Effector memory CD8-positive, alpha-beta T cell (primary cell): ENCODE results near the gene TRPM8.

Experiments used
- ATAC-seq: fragments of 150-1000 bp; cut with Tn5 transposase; replicated peaks from 2 replicates; pipeline ENCODE4 v1.10.0; 2021; ENCODE audit warnings: mild to moderate bottlenecking, moderate library complexity
- DNase-seq, 3 experiments: peaks; one replicate each; pipeline ENCODE4 v3.0.0; 2021
- H3K27ac Mint-ChIP-seq, 2 donors: one replicate each; pipeline ENCODE4 v1.8.0; 2022; ENCODE audit warnings: mild to moderate bottlenecking in 2 of 2, mixed read lengths in 2 of 2, moderate library complexity in 2 of 2
- H3K27me3 Mint-ChIP-seq, 2 donors: one replicate each; pipeline ENCODE4 v1.8.0; 2022; ENCODE audit warnings: mixed read lengths in 2 of 2
- H3K36me3 Mint-ChIP-seq: one replicate; pipeline ENCODE4 v1.8.0; 2022; ENCODE audit warnings: mild to moderate bottlenecking, moderate library complexity, mixed read lengths; ENCODE audit not compliant: insufficient read depth
- H3K4me1 Mint-ChIP-seq, 2 donors: one replicate each; pipeline ENCODE4 v1.8.0; 2022; ENCODE audit warnings: low read depth in 2 of 2, mixed read lengths in 2 of 2
- H3K4me3 Mint-ChIP-seq, 2 donors: one replicate each; pipeline ENCODE4 v1.8.0; 2022; ENCODE audit warnings: mild to moderate bottlenecking in 2 of 2, mixed read lengths in 2 of 2, moderate library complexity in 2 of 2
- H3K9me3 Mint-ChIP-seq, 2 donors: one replicate each; pipeline ENCODE4 v1.8.0; 2022; ENCODE audit warnings: mixed read lengths in 2 of 2

The TRPM8 gene

DNA sequence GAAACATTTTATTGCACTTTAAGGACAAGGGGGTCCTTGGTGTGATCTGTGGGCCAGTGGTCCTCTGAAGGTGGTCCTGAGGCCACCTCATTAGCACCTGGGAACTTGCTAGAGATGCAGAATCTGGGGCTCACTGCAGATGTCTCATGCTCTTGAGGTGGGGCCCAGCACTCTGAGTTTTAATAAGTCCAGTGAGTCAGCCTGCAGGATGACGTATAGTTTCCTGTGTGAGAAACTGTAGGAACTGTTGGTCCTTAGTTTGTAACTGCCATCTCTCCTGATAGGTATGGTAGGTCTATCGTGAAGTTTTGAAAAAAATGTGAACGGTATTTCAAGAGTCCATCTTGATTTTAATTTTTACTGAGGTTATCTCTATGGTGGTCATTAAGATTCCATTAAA is 2.8 kb downstream of the TRPM8 start:
- H3K36me3 Mint-ChIP-seq, result no peaks in the 10 kb centered on the region
- DNase-seq (no peak), ATAC-seq (peak; percentile 62)
- H3K4me1 Mint-ChIP-seq, result peaks cover 5 to 10% of the 10 kb centered on the region in 2 donors
- no peak overlapping the region for H3K27ac Mint-ChIP-seq
- H3K4me3 Mint-ChIP-seq, result no peak overlapping the region
- no peaks in the 10 kb centered on the region for H3K9me3 Mint-ChIP-seq
- peaks cover 38 to 41% of the 10 kb centered on the region in 2 donors for H3K27me3 Mint-ChIP-seq

GRCh38 chr2:233922471-233922870 is 5.3 kb downstream of the TRPM8 start:
- H3K27ac Mint-ChIP-seq, result no peak overlapping the region
- H3K9me3 Mint-ChIP-seq, result no peaks in the 10 kb centered on the region
- DNase-seq, result no peak
- peaks cover 44 to 48% of the 10 kb centered on the region in 2 donors for H3K27me3 Mint-ChIP-seq
- ATAC-seq, result no peak
- H3K4me1 Mint-ChIP-seq, result peaks cover 5 to 10% of the 10 kb centered on the region in 2 donors
- no peaks in the 10 kb centered on the region for H3K36me3 Mint-ChIP-seq
- H3K4me3 Mint-ChIP-seq, result no peak overlapping the region

DNA sequence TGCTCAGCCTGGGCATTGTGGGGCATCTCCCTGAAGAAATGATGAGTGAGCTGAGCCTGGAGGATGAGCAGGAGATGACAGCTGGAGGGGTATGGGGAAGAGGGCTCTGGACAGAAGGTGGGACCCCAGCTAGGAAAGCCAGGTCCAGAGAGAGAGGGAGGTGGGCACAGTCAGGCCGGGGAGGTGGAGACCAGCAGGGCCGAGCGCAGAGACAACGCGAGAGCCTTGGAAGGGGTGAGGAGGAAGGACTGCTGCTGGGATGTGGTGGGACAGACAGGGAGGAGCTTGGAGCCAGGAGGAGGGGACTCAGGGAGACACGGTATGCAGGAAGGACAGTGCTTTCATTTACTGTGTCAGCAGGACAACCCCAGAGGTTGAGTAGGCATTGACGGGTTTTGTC is 8.2 kb downstream of the TRPM8 start:
- Mint-ChIP-seq H3K4me3 (no peak overlapping the region), H3K36me3 (no peaks in the 10 kb centered on the region), H3K9me3 (no peaks in the 10 kb centered on the region), H3K4me1 (peaks cover 12 to 14% of the 10 kb centered on the region in 2 donors), H3K27ac (no peak overlapping the region), H3K27me3 (peaks cover 48 to 67% of the 10 kb centered on the region in 2 donors)
- DNase-seq (no peak), ATAC-seq (no peak)

DNA sequence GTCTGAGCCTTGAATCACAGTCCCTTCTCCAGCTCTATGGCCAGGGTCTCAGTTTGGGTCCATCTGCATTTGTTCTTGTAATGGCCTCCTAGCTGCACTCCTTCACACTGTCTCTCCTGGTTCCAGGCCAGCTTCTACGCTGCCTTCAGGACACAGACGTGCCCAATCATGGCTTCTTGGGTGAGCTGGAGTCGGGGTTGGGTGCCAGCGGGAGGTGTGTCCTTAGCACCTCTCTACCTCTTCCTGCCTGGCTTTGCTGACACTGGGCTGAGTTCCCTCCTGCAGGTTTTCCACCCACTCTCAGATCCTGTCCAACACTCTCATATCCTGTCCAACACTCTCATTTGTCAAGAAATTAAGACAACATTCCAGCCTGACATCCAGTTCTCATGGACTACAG is 9.6 kb downstream of the TRPM8 start:
- Mint-ChIP-seq H3K27ac (no peak overlapping the region), H3K27me3 (peaks cover 62 to 80% of the 10 kb centered on the region in 2 donors), H3K9me3 (no peaks in the 10 kb centered on the region), H3K36me3 (no peaks in the 10 kb centered on the region), H3K4me1 (peaks cover 10 to 14% of the 10 kb centered on the region in 2 donors), H3K4me3 (no peak overlapping the region)
- DNase-seq (no peak), ATAC-seq (no peak)

DNA sequence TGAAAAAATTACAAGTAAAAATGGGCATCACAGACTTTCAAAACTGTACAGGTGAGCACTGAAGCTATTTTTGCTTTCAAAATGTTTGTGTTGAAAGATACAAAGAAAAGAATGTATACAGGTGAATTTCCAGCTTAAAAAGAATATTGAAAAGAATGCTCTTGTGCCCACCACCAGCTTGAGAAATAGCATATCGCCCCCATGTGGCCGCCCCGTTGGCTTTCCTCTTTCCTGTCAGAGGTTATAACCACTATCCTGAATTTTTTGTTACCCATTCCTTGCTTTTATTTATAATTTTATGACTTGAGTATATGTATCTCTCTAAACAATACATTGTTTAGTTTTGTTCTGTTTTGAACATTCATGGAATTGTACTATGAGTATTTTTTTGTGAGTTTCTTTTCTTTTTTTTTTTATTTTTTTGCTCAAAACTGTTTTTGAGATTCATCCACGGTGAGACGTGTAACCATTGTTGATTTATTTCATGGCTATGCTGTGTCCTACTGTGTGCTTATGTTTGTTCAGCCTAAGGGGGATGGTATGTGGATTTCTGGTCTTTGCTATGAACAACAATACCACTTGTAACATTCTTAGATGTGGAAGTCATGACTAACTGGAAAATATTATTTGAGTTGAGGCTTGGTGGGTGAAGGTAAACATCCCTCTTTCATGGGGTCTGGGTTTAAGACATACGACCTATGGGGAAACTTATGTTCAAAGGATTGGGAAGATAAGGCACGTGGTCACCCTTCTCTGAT is 11.6 kb downstream of the TRPM8 start:
- no peak for DNase-seq
- Mint-ChIP-seq H3K36me3 (no peaks in the 10 kb centered on the region), H3K27ac (peak overlapping the region in 1 of 2 donors; percentile 62), H3K9me3 (no peaks in the 10 kb centered on the region), H3K4me3 (no peak overlapping the region), H3K4me1 (peaks cover 10 to 14% of the 10 kb centered on the region in 2 donors), H3K27me3 (peaks cover 72 to 93% of the 10 kb centered on the region in 2 donors)
- no peak for ATAC-seq

GRCh38 chr2:233929352-233930022 is 12.3 kb downstream of the TRPM8 start:
- no peak for ATAC-seq
- Mint-ChIP-seq H3K36me3 (no peaks in the 10 kb centered on the region), H3K4me1 (peaks cover 10 to 14% of the 10 kb centered on the region in 2 donors), H3K27me3 (peaks cover 66 to 93% of the 10 kb centered on the region in 2 donors), H3K27ac (peak overlapping the region in 1 of 2 donors; percentile 62), H3K4me3 (no peak overlapping the region), H3K9me3 (no peaks in the 10 kb centered on the region)
- DNase-seq, result no peak

DNA sequence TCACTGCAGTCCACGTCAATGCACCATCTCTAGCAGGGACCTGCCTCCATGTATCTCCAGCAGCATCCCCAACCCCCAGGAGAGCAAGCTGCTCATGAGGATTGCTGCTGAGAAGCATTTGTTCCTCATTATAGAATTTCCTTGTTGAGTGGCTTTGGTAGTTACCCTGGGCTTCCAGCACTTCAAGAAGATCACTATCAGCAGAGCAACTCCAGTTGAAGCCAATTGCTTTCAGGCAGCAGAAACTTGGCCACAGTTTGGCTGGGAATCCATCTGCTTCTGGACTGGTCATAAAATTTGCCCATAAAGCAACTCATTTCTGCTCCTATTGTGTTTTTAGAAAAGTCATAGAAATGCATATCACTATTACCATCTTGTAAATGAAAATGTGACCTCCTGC is 17.4 kb downstream of the TRPM8 start:
- peaks cover 56 to 97% of the 10 kb centered on the region in 2 donors for H3K27me3 Mint-ChIP-seq
- ATAC-seq (no peak), DNase-seq (no peak)
- H3K9me3 Mint-ChIP-seq, result no peaks in the 10 kb centered on the region
- H3K4me1 Mint-ChIP-seq, result peaks cover 10 to 11% of the 10 kb centered on the region in 2 donors
- H3K4me3 Mint-ChIP-seq, result no peak overlapping the region
- H3K36me3 Mint-ChIP-seq, result no peaks in the 10 kb centered on the region
- H3K27ac Mint-ChIP-seq, result no peak overlapping the region

DNA sequence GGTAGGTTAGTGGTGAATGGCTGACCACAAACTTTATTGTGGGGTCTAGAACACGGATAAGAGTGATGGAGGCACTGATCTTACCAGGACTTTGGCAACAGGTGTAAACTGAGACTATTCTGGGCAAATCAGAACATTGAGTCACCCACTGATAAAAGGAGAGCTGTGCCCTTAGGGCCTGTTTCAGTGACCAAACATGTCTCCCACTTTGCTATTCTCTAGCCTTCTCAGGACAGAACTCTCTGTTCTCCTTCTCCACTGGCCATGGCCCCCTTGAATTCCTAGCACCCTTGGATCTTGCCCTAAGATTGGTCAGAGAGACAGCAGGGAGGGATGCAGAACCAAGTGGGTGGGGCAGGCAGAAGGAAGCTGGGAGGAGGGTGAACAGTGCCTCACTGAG is 18.3 kb downstream of the TRPM8 start:
- Mint-ChIP-seq H3K4me1 (peaks cover 6% of the 10 kb centered on the region in 2 donors), H3K36me3 (no peaks in the 10 kb centered on the region), H3K27ac (no peak overlapping the region), H3K4me3 (no peak overlapping the region), H3K27me3 (peaks cover 63 to 100% of the 10 kb centered on the region in 2 donors), H3K9me3 (no peaks in the 10 kb centered on the region)
- no peak for ATAC-seq
- DNase-seq, result no peak

DNA sequence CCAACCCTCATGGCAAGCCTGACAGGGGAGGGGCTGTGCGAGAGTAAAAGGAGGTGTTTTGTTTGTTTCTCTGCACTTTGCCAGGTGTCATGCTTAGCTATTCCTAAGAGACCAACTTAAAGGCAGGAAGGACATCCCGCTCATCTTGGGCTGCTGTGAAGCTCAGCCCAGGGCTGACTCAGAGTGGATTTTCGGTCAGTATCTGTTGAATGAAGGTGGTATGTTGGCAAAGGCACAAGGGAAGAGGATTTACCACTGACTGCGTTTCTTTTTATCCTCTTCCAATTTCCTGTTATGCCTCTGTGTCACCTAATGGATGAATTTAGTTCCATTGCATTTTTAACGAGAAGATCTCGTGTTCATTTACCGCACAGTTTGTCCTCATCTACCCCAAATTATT is 18.9 kb downstream of the TRPM8 start:
- ATAC-seq (no peak), DNase-seq (no peak)
- Mint-ChIP-seq H3K27ac (no peak overlapping the region), H3K4me1 (peaks cover 6% of the 10 kb centered on the region in 2 donors), H3K27me3 (peaks cover 63 to 100% of the 10 kb centered on the region in 2 donors), H3K4me3 (no peak overlapping the region), H3K9me3 (no peaks in the 10 kb centered on the region), H3K36me3 (no peaks in the 10 kb centered on the region)

GRCh38 chr2:233938676-233939370 is 21.6 kb downstream of the TRPM8 start:
- H3K9me3 Mint-ChIP-seq, result no peaks in the 10 kb centered on the region
- no peak overlapping the region for H3K27ac Mint-ChIP-seq
- ATAC-seq (no peak), DNase-seq (no peak)
- no peaks in the 10 kb centered on the region for H3K36me3 Mint-ChIP-seq
- H3K4me3 Mint-ChIP-seq, result peak overlapping the region; percentile 60 to 64
- peaks cover 53 to 93% of the 10 kb centered on the region in 2 donors for H3K27me3 Mint-ChIP-seq
- peaks cover 6% of the 10 kb centered on the region in 2 donors for H3K4me1 Mint-ChIP-seq

DNA sequence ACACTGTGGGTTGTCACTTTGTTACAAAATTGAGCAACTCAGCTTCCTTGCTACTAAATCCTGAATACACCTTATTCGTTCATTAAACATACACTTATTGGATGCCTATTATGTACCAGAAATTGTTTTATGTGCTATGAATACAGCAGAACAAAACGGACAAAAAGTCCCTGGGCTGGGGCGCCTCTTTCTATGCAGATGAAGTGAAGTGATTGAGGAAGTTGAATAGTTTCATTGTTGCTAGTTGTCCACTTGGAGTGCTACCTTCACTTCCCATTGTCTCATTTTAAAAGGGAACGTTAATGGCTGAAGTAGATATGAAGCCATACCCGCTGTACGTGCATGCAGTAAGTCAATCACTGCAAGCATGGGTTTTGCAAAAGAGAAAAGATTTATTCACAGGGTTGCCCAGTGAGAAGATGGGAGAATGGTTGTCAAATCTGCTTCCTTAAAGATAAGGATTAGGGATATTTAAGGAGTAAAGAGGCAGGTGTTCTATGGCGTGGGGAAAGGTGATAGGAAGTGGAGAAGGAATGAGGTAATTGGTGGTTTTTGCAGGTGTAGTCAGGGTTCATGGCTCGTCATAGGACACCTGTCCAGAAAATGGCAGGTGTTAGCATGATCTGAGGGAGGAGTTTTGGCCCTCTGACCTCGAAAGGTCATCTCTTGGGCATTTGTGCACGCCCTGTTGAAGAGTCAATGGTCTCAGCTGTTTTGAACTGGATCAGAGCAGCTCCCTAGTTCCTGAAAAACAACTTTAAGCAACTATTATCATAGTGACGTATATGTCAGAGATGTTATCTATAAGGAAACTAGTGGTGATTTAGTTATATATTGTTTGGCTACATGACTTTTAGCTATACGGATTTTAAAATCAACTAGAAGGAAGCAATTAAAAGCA is 23.5 kb downstream of the TRPM8 start:
- Mint-ChIP-seq H3K27me3 (peaks cover 60 to 86% of the 10 kb centered on the region in 2 donors), H3K27ac (no peak overlapping the region), H3K9me3 (no peaks in the 10 kb centered on the region), H3K4me3 (no peak overlapping the region), H3K36me3 (no peaks in the 10 kb centered on the region), H3K4me1 (peaks cover 6% of the 10 kb centered on the region in 2 donors)
- ATAC-seq, result no peak
- DNase-seq, result no peak

DNA sequence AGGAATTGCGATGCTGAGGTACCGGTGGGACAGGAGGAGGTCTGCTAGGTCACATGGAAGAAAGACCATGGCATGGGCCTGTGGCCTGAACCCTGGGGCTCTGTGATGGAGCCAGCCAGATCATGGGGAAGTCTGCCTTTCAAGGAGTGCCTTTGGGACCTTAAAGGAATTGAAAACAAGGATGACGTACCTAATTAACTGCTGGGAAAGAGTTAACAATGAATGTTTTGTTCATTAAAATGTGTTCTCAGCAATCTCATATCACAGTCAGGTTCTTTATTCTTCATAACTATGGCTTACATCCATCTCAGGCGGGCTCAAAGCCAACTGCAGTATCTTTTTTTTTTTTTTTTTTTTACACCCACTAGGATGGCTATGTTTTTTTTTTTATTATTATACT is 25.6 kb downstream of the TRPM8 start:
- H3K4me3 Mint-ChIP-seq, result no peak overlapping the region
- DNase-seq (no peak), ATAC-seq (no peak)
- no peaks in the 10 kb centered on the region for H3K36me3 Mint-ChIP-seq
- H3K4me1 Mint-ChIP-seq, result peaks cover 6% of the 10 kb centered on the region in 2 donors
- H3K27me3 Mint-ChIP-seq, result peaks cover 63 to 85% of the 10 kb centered on the region in 2 donors
- H3K9me3 Mint-ChIP-seq, result no peaks in the 10 kb centered on the region
- no peak overlapping the region for H3K27ac Mint-ChIP-seq

GRCh38 chr2:233944269-233944668 is 27.1 kb downstream of the TRPM8 start:
- H3K27me3 Mint-ChIP-seq, result peaks cover 62 to 85% of the 10 kb centered on the region in 2 donors
- H3K27ac Mint-ChIP-seq, result no peak overlapping the region
- no peaks in the 10 kb centered on the region for H3K9me3 Mint-ChIP-seq
- no peaks in the 10 kb centered on the region for H3K36me3 Mint-ChIP-seq
- no peak overlapping the region for H3K4me3 Mint-ChIP-seq
- ATAC-seq, result no peak
- no peak for DNase-seq
- peaks cover under 1 to 1% of the 10 kb centered on the region in 2 donors for H3K4me1 Mint-ChIP-seq
